Endothelial cell of umbilical vein (primary cell): ENCODE measurements around the gene CCDC73.

ENCODE experiments used
- CTCF ChIP-seq, 2 donors: IDR thresholded peaks; 1 replicate in 1 of 2; 2 replicates in 1 of 2; pipeline ENCODE4 v1.5.1; 2011; ENCODE audit warnings: low read length in 2 of 2, mild to moderate bottlenecking in 2 of 2, moderate library complexity in 2 of 2, control low read depth in 1 of 2, inconsistent platforms in 1 of 2, low read depth in 1 of 2; ENCODE audit not compliant: insufficient read depth in 1 of 2; ENCODE audit errors: extremely low read depth in 1 of 2
- EZH2 ChIP-seq: IDR thresholded peaks from 2 replicates; pipeline ENCODE4 v1.6.1; 2012; ENCODE audit warnings: borderline replicate concordance, low read depth, mild to moderate bottlenecking, moderate library complexity, low read length, inconsistent platforms; ENCODE audit not compliant: severe bottlenecking
- FOS ChIP-seq: IDR thresholded peaks from 2 replicates; pipeline ENCODE4 v1.6.1; 2011; ENCODE audit warnings: mild to moderate bottlenecking, low read length, moderate library complexity, borderline replicate concordance; ENCODE audit not compliant: insufficient read depth
- GATA2 ChIP-seq: IDR thresholded peaks from 2 replicates; pipeline ENCODE4 v1.7.0; 2011; ENCODE audit warnings: low read depth, mild to moderate bottlenecking, moderate library complexity, mixed read lengths, low read length; ENCODE audit not compliant: insufficient read length, insufficient read depth
- JUN ChIP-seq: IDR thresholded peaks from 2 replicates; pipeline ENCODE4 v1.6.1; 2011; ENCODE audit warnings: borderline replicate concordance, low read depth; ENCODE audit not compliant: insufficient read length, insufficient read depth
- MAX ChIP-seq: IDR thresholded peaks from 2 replicates; pipeline ENCODE4 v1.6.1; 2011; ENCODE audit not compliant: insufficient read depth, insufficient read length
- POLR2A ChIP-seq: IDR thresholded peaks from 2 replicates; pipeline ENCODE4 v1.6.1; 2012; ENCODE audit warnings: low read depth, mild to moderate bottlenecking, control low read depth, low read length
- POLR2AphosphoS5 ChIP-seq: IDR thresholded peaks from 2 replicates; pipeline ENCODE4 v1.6.1; 2012; ENCODE audit warnings: low read depth, mild to moderate bottlenecking, control low read depth, low read length, moderate library complexity; ENCODE audit not compliant: insufficient read depth

GRCh38 chr11:32580967-32581366 lies 213.5 kb downstream of the CCDC73 start:
- TF ChIP-seq GATA2, result no peak
- no peak for TF ChIP-seq MAX
- TF ChIP-seq CTCF (IDR thresholded peaks at IDR 0.05; ENCODE audit: extremely low read depth in 1 of 2, insufficient read depth in 1 of 2, low read depth in 1 of 2, low read length in 2 of 2), result no peak
- no peak for TF ChIP-seq POLR2A
- TF ChIP-seq EZH2, result no peak
- no peak for TF ChIP-seq POLR2AphosphoS5
- TF ChIP-seq JUN, result no peak
- no peak for TF ChIP-seq FOS
